ENCODE results near the gene SKA3.

The SKA3 gene

DNA sequence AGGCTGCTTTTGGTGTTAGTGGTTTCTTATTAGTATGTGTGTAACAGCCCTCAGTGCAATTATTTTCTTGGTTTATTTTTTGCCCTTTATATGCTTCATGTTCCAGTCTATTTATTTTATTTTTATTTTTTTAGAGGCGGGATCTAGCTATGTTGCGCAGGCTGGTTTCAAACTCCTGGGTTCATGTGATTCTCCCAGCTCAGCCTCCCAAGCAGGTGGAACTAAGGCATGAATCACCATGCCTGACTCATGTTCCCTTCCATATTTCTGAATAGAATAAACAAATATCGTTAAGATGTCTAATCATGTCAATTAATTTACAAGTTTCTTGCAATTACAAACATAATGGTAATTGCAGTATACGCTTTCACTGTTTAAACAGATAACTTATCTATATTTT lies 11.7 kb downstream of the SKA3 start:
- no peaks in the 10 kb centered on the region for H3K79me2 ChIP-seq (ENCODE audit: low read length)
- H3K36me3 ChIP-seq (replicated peaks; ENCODE audit: insufficient read depth, low read length), result no peaks in the 10 kb centered on the region
- no peak overlapping the region for H3K27ac ChIP-seq (ENCODE audit: low read length)
- no peaks in the 10 kb centered on the region for H3K27me3 ChIP-seq (replicated peaks; ENCODE audit: insufficient read depth, low read length)
- no peak overlapping the region for H2AFZ ChIP-seq (ENCODE audit: low read length)
- no peak overlapping the region for H3K9ac ChIP-seq (ENCODE audit: low read length)
- no peaks in the 10 kb centered on the region for H3K9me3 ChIP-seq (replicated peaks; ENCODE audit: insufficient read depth, low read length)
- no peaks in the 10 kb centered on the region for H3K9me2 ChIP-seq (replicated peaks; ENCODE audit: insufficient read depth, low read length)
- H3K4me2 ChIP-seq (ENCODE audit: low read depth, low read length), result no peak overlapping the region
- no peak for TF ChIP-seq EZH2phosphoT487 (IDR thresholded peaks at IDR 0.05; ENCODE audit: low read length)
- no peak for TF ChIP-seq EZH2 (optimal IDR thresholded peaks at IDR 0.05; ENCODE audit: low read depth, low read length)
- no peak for TF ChIP-seq CTCF (IDR thresholded peaks at IDR 0.05; ENCODE audit: low read length)
- H4K20me1 ChIP-seq (ENCODE audit: insufficient read depth, low read length), result no peaks in the 10 kb centered on the region
- no peak overlapping the region for H3K4me3 ChIP-seq (ENCODE audit: low read length)
- H3K4me1 ChIP-seq (ENCODE audit: low read length), result no peaks in the 10 kb centered on the region
- no peaks in the 10 kb centered on the region for H3F3A ChIP-seq (ENCODE audit: insufficient read depth, low read length)
- no peak for DNase-seq

DNA sequence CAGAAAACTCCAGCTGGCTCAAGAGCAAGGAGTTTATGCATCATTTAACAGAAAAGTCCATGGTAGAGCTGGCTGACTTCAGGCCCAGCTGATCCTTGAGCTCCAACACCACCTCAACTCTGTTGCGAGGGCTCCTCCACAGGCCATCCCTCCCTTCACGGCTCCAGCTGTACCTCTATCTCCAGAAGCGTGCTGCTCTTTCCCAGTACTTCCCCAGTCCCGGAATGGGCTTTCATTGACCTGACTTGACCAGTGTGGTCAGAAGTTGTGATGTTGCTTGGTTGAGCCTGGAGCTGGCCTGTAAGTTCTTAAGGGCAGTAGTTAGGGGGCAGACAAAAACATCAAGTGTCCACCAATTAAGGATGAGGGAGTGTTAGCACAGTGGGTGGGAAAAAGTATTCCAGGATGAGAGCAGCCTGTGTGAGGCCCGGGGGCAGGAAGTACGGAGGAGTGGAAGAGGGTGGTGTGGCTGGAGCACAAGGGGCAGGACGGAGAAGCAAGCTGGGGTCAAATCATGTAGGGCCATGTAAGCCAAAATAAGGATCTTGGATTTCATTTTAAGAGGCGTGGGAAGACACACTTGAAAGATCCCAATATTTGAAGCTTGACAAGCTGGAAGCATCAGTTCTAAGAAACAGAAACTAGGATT lies 24.0 kb downstream of the SKA3 start:
- no peak overlapping the region for H2AFZ ChIP-seq (ENCODE audit: low read length)
- H3K4me2 ChIP-seq (ENCODE audit: low read depth, low read length), result no peak overlapping the region
- no peaks in the 10 kb centered on the region for H3F3A ChIP-seq (ENCODE audit: insufficient read depth, low read length)
- 0 out of 2 replicates have a peak, but pooled peaks cover 7% of the 10 kb centered on the region for H3K4me1 ChIP-seq (ENCODE audit: low read length)
- no peaks in the 10 kb centered on the region for H3K9me3 ChIP-seq (replicated peaks; ENCODE audit: insufficient read depth, low read length)
- H4K20me1 ChIP-seq (ENCODE audit: insufficient read depth, low read length), result no peaks in the 10 kb centered on the region
- H3K27me3 ChIP-seq (replicated peaks; ENCODE audit: insufficient read depth, low read length), result no peaks in the 10 kb centered on the region
- no peak for DNase-seq
- no peaks in the 10 kb centered on the region for H3K79me2 ChIP-seq (ENCODE audit: low read length)
- H3K36me3 ChIP-seq (replicated peaks; ENCODE audit: insufficient read depth, low read length), result no peaks in the 10 kb centered on the region
- TF ChIP-seq EZH2 (optimal IDR thresholded peaks at IDR 0.05; ENCODE audit: low read depth, low read length) (no peak), CTCF (IDR thresholded peaks at IDR 0.05; ENCODE audit: low read length) (no peak), EZH2phosphoT487 (IDR thresholded peaks at IDR 0.05; ENCODE audit: low read length) (no peak)
- H3K27ac ChIP-seq (ENCODE audit: low read length), result no peak overlapping the region
- no peak overlapping the region for H3K4me3 ChIP-seq (ENCODE audit: low read length)
- no peaks in the 10 kb centered on the region for H3K9me2 ChIP-seq (replicated peaks; ENCODE audit: insufficient read depth, low read length)
- H3K9ac ChIP-seq (ENCODE audit: low read length), result no peak overlapping the region

DNA sequence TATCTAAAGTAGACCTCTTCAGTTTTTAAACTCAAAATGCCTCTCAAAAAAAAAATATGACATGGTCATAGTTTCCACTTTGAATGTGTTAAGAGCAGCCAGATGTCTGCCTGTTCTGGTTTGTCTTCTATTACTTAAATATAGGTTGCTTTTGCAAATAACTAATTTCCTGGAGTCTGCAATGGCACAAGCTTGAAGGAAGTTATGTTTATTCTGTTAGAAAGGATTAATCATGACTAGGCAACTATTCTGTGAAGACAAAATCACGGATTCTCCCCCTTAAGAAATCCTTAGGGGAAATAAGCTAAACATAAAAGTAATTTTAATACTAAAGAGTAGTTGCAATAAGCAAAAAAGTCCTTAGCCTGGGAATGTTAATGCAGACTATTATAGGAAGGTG lies 26.3 kb downstream of the SKA3 start:
- H3K4me2 ChIP-seq (ENCODE audit: low read depth, low read length), result no peak overlapping the region
- TF ChIP-seq CTCF (IDR thresholded peaks at IDR 0.05; ENCODE audit: low read length) (no peak), EZH2 (optimal IDR thresholded peaks at IDR 0.05; ENCODE audit: low read depth, low read length) (no peak), EZH2phosphoT487 (IDR thresholded peaks at IDR 0.05; ENCODE audit: low read length) (no peak)
- H3K9ac ChIP-seq (ENCODE audit: low read length), result no peak overlapping the region
- H3K27ac ChIP-seq (ENCODE audit: low read length), result no peak overlapping the region
- no peak for DNase-seq
- no peaks in the 10 kb centered on the region for H3K27me3 ChIP-seq (replicated peaks; ENCODE audit: insufficient read depth, low read length)
- H3K9me2 ChIP-seq (replicated peaks; ENCODE audit: insufficient read depth, low read length), result no peaks in the 10 kb centered on the region
- H3F3A ChIP-seq (ENCODE audit: insufficient read depth, low read length), result no peaks in the 10 kb centered on the region
- no peak overlapping the region for H2AFZ ChIP-seq (ENCODE audit: low read length)
- H3K4me1 ChIP-seq (ENCODE audit: low read length), result 0 out of 2 replicates have a peak, but pooled peaks cover 7% of the 10 kb centered on the region
- H3K9me3 ChIP-seq (replicated peaks; ENCODE audit: insufficient read depth, low read length), result no peaks in the 10 kb centered on the region
- H3K79me2 ChIP-seq (ENCODE audit: low read length), result peaks cover 5% of the 10 kb centered on the region; the same call in 1 of the 2 replicates
- H3K4me3 ChIP-seq (ENCODE audit: low read length), result no peak overlapping the region
- H4K20me1 ChIP-seq (ENCODE audit: insufficient read depth, low read length), result no peaks in the 10 kb centered on the region
- no peaks in the 10 kb centered on the region for H3K36me3 ChIP-seq (replicated peaks; ENCODE audit: insufficient read depth, low read length)
